ENCODE data around the gene ZGPAT.

Gene ZGPAT

GRCh38 chr20:63678667-63679465 lies 29.0 kb upstream of the ZGPAT start:
- DNase-seq: no peak

GRCh38 chr20:63679799-63680305 lies 28.0 kb upstream of the ZGPAT start:
- no peak for DNase-seq

GRCh38 chr20:63680427-63680826 lies 27.4 kb upstream of the ZGPAT start:
- no peak for DNase-seq

- no peak for DNase-seq
These were observed 26.8 kb upstream of the ZGPAT start for GRCh38 chr20:63680857-63681608.

GRCh38 chr20:63681609-63682142 lies 26.2 kb upstream of the ZGPAT start:
- no peak for DNase-seq

- DNase-seq: peak; percentile 25
These were observed 25.3 kb upstream of the ZGPAT start for GRCh38 chr20:63682384-63683139.

GRCh38 chr20:63685269-63686026 lies 22.4 kb upstream of the ZGPAT start:
- no peak for DNase-seq

GRCh38 chr20:63686094-63686491 lies 21.7 kb upstream of the ZGPAT start:
- no peak for DNase-seq

GRCh38 chr20:63686492-63687321 lies 21.1 kb upstream of the ZGPAT start:
- no peak for DNase-seq

- DNase-seq: no peak
These were observed 20.2 kb upstream of the ZGPAT start for GRCh38 chr20:63687419-63688178.

- no peak for DNase-seq
These were observed 19.4 kb upstream of the ZGPAT start for GRCh38 chr20:63688228-63689045.

- DNase-seq: no peak
These were observed 18.5 kb upstream of the ZGPAT start for GRCh38 chr20:63689046-63690002.

GRCh38 chr20:63690003-63690897 lies 17.6 kb upstream of the ZGPAT start:
- DNase-seq: no peak

GRCh38 chr20:63690898-63691710 lies 16.7 kb upstream of the ZGPAT start:
- no peak for DNase-seq

GRCh38 chr20:63691711-63692435 lies 16.0 kb upstream of the ZGPAT start:
- no peak for DNase-seq
